AG10803 (cell line): Measurements from ENCODE around the gene FRRS1.

Source experiments
- DNase-seq: peaks from one replicate; pipeline ENCODE4 v3.0.0; 2010; ENCODE audit warnings: low read depth
- H3K4me3 ChIP-seq: 2 replicates; pipeline ENCODE4 v1.5.1; 2011; ENCODE audit warnings: mild to moderate bottlenecking, low read length, control low read depth
- CTCF ChIP-seq: conservative IDR thresholded peaks from 2 replicates; pipeline ENCODE4 v1.5.1; 2011; ENCODE audit warnings: mild to moderate bottlenecking, low read length, control low read depth, inconsistent platforms

FRRS1 gene

GRCh38 chr1:99749504-99750347, 16.7 kb downstream of the FRRS1 start:
- no peak overlapping the region for H3K4me3 ChIP-seq
- TF ChIP-seq CTCF, result no peak
- DNase-seq, result no peak

DNA sequence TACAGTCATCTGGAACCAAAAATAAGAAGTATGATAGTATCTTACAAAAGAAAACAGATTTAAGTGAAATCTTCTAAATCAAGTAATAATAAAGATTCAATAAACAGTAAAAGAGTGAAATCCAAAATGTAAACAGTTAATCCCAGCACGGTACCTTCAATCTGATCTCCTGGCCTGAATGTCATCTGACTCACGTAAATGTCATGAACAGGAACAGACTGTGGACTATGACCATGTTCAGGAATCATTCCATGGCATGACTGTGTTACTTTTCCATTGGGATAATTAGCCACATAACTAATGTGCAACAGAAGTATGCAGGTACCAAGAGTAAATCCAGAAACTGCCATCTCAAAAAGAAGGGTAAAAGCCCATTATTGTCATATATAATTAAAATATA, 18.0 kb downstream of the FRRS1 start:
- no peak overlapping the region for H3K4me3 ChIP-seq
- DNase-seq, result no peak
- TF ChIP-seq CTCF, result no peak

- DNase-seq, result no peak
- TF ChIP-seq CTCF, result no peak
- no peak overlapping the region for H3K4me3 ChIP-seq
These were observed 20.8 kb downstream of the FRRS1 start for GRCh38 chr1:99745684-99746083.

DNA sequence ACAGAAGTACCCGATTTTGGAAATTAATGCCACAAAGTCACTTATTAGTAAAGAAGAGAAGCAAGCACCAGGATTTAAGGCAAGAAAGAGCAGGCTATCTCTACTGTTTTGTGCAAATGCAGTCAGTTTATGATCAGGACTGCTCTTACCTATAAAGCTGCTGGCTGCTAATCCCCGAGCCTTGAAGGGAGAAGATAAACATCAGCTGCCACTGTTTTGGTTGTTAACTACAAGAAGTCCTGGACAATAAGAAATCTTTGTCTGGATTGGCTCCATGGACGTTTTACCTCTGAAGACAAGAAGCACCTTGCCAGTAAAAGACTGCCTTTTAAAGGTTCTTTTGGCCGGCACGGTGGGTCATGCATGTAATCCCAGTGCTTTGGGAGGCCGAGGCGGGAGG, 21.4 kb downstream of the FRRS1 start:
- no peak overlapping the region for H3K4me3 ChIP-seq
- no peak for TF ChIP-seq CTCF
- DNase-seq, result no peak

GRCh38 chr1:99740141-99740540, 26.3 kb downstream of the FRRS1 start:
- no peak for DNase-seq
- no peak overlapping the region for H3K4me3 ChIP-seq

DNA sequence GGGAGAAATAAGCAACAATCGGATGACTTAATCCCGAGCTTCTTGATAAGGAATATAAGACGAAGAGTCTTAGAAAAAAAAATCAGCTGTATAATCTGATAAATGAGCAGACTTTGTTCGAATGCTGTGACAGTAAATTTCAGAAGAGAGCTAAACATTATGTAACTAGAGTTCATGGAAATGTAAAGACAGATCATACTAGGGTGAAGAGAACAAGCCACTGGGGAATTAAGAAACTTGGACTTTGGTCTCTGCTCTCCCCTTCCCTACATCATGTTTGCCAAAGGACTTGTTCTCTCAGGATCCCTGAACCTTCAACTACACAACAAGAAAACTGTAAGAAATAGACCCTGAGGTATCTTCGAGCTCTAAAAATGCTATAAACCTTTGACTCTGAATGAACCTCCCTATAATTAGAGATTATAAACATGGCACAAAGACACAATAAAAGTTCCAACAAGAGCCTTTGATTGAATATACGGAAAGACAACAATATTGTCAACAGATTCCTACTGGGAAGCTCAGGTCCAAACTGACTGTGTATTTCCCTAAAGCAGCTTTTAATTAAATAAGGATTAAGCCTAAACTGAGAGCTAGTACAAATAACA, 27.5 kb downstream of the FRRS1 start:
- TF ChIP-seq CTCF, result no peak
- DNase-seq, result no peak
- no peak overlapping the region for H3K4me3 ChIP-seq

More at GRCh38 chr1:99740141-99740540, 26.3 kb downstream of the FRRS1 start:
- TF ChIP-seq CTCF, result no peak

- H3K4me3 ChIP-seq, result no peak overlapping the region
- peak; percentile 62 for TF ChIP-seq CTCF
- DNase-seq, result peak; percentile 75
These were observed 29.4 kb downstream of the FRRS1 start for GRCh38 chr1:99737016-99737415.
